Activated CD8-positive, alpha-beta memory T cell treated with anti-CD3 and anti-CD28 coated beads, Interleukin-2, amount 50 U/mL, for 48 hours (primary cell): ENCODE results near the gene KIAA1958.

Experiments
- DNase-seq: peaks from one replicate; pipeline ENCODE4 v3.0.0-alpha.2; 2020

KIAA1958 gene, protein sequence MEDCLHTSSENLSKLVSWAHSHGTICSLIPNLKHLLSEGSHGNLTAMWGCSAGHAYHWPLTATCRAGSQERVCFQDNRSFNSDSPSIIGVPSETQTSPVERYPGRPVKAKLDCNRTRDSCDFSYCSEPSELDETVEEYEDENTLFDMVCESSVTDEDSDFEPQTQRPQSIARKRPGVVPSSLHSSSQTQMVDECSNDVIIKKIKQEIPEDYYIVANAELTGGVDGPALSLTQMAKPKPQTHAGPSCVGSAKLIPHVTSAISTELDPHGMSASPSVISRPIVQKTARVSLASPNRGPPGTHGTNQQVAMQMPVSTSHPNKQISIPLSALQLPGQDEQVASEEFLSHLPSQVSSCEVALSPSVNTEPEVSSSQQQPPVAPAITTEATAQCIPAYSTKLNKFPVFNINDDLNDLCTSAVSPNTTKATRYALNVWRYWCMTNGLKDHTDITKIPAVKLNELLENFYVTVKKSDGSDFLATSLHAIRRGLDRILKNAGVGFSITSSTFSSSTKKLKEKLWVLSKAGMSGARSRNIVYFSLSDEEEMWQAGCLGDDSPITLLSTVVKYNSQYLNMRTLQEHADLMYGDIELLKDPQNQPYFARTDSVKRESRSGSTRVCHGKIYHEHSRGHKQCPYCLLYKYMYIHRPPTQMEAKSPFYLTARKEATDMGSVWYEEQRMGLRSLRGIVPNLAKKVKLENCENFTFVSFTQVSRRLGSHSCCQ

DNA sequence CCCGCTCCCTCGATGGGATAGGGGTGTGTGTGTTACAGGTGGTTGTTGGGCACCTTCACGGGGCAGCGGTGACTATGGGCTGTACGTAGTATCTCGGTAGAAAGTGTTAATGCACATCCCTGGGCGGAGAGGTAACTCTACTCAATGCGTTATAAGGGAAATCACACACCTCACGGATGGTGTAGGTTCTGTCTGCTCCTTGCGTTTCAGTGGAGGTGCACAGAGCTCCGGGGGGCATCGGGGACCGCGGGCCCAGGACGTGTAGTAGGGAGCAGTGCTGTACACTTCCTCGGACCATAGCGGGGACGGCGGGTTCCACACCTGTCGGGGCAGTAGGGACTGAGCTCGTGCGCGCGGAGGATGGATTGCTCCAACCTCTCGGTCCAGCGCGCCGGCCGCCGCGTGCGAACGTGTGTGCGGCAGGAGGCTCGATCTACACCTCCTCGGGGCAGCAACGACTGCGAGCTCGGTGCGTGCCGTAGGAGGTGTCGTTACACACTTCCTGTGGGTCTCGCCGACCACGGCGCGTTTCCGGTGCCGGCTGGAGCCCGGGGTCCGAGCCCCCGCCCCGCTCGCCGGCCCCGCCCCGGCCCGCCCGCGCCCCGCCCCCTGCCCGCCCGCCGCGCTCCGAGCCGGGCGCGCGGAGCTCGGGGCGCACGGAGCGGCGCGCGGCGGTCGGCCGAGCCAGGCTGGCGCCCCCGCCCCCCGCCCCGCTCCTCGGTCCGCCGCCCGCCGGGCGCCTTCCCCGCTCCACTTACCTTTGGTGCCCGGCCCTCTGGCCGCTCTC is at the start of gene KIAA1958:
Gene KIAA1958 (plus strand): TSS at position 607 of the 787 bp plus-strand sequence. CDS start 87,254 bp downstream, outside the sequence.
- peak; percentile 92 for DNase-seq

- no peak for DNase-seq
Measured at GRCh38 chr9:112437406-112437805, 49.2 kb upstream of the KIAA1958 start.

DNA sequence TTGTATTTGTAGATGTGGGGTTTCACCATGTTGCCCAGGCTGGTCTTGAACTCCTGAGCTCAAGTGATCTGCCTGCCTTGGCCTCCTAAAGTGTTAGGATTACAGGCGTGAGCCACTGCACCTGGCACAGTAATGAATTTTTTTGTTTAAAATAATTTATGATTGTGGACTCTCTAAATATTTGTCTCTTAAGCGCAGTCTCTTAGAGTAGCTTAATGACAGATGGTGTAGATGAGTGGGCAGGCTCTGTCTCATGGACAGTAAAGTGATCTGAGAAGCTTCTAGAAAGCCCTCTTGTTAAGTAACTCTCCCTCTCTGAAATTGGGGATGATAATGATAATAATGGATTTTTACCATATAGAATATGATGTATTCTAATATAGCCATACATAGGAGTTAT is 47.5 kb upstream of the KIAA1958 start:
- no peak for DNase-seq

DNA sequence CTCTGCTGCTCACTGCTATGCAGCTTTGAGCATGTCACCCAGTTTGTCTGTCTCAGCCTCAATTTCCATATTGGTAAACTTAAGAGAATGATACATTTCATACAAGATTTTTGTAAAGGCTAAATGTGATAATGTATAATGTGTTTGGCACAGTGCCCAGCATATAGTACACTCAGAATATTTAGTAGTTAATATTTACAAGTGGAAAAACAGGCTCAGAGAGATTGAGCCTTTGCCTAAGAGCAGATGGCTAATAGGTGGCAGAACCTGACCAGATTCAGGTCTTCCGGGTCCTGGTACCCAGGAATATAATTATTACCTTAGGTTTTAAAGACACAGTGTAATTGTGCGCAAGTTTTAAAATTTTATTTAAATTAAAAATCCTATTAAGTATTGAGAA is 46.8 kb upstream of the KIAA1958 start:
- DNase-seq, result no peak

DNA sequence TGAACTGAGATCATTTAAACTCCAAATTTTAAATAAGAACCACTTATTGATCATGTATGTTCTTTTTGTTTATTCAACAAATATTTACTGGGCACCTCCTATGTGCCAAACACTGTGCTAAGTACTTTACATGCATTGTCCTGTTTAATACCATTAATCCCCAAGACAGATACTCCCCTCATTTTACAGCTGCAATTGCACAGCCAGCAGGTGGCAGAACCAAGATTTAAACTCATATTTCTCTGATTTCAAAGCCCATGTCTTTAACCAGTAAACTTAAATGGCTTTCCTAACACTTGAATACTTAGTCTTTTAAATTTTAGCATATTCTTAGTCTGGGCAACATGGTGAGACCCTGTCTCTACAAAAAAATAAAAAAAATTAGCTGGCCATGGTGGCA is 43.4 kb upstream of the KIAA1958 start:
- DNase-seq, result no peak

GRCh38 chr9:112443636-112444035 is 43.0 kb upstream of the KIAA1958 start:
- no peak for DNase-seq

GRCh38 chr9:112445196-112445595 is 41.4 kb upstream of the KIAA1958 start:
- no peak for DNase-seq

DNA sequence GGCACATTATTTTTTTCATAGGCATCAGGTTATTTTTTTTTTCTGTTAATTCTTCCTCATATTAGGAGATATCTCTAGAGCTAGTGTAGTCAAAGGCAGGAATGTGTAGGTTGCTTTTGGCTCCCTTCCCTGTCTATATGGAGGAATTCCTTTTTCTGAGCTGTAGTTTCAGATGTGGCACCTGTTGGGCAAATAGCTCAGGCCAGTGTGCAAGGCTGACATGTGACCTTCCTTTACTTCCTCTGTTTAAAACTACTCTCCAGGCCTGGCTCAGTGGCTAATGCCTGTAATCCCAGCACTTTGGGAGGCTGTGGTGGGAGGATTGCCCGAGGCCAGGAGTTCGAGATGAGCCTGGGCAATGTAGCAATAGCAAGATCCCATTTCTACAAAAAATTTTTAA is 40.5 kb upstream of the KIAA1958 start:
- no peak for DNase-seq

GRCh38 chr9:112446526-112446925 is 40.1 kb upstream of the KIAA1958 start:
- no peak for DNase-seq

DNA sequence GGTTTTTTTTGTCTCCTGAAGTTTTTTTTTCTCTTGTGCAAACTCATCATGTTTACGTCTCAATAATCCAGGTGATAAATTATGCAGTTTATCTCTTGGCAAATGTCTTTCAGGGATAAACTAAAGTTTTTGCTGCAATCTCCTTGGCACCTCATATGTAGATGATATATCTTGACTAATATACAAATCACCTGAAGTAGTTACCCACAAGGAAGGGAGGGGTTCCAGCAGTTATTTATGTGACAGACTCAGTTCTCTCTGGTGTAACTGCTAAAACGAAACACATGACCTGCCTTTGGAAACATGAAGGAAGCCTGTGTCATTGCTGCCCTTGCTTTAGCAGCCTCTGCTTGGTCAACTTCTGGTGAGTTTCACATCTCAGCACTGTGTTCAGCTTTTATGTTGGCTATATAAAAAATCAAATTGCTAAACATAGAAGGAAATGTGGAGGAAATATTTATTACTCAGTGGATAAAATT is 39.3 kb upstream of the KIAA1958 start:
- DNase-seq, result no peak

GRCh38 chr9:112462855-112463254 is 23.8 kb upstream of the KIAA1958 start:
- DNase-seq, result no peak

GRCh38 chr9:112465352-112465751 is 21.3 kb upstream of the KIAA1958 start:
- no peak for DNase-seq

- DNase-seq, result no peak
Measured at GRCh38 chr9:112472996-112473395, 13.6 kb upstream of the KIAA1958 start.

DNA sequence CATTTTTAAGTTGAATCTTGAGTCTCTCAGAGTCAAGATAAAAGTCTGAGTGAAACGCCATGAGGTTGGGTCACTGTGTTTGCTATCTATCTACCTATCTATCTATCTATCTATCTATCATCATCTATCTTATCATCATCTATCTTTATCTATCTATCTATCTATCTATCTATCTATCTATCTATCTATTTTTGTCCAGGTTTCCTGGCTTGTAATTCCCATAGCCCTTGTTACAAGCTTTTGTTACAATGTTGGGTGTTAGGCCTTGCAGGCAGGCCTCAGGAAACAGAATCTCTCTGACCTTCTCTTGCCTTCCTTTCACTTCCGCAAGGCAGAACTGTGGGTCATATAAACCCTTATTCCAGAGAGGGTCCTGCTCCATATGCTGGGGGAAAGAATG is 12.6 kb upstream of the KIAA1958 start:
- no peak for DNase-seq

- no peak for DNase-seq
Measured at GRCh38 chr9:112475318-112475717, 11.3 kb upstream of the KIAA1958 start.

- DNase-seq, result no peak
Measured at GRCh38 chr9:112477330-112477729, 9.3 kb upstream of the KIAA1958 start.

GRCh38 chr9:112479221-112479620 is 7.4 kb upstream of the KIAA1958 start:
- no peak for DNase-seq

GRCh38 chr9:112484607-112485006 is 2.0 kb upstream of the KIAA1958 start:
- DNase-seq, result no peak

DNA sequence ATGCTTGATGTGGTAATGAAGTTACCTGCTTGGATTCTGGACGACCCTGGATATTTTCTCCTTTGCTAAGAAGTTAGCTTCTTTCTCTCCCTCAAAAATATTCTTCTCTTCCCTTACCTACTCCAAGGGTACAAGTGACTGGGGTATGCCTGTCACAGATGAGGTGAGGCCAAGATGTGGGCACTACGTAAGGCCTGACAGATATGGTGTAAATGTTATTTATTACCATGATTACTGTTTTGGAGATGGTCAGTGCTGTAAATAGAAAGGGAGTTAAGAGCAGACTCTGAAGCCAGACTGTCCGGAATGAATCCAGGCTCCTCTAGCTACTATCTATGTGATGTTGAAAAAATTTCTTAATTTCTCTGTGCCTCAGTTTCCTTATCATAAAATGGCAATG is 1.1 kb upstream of the KIAA1958 start:
- no peak for DNase-seq

GRCh38 chr9:112487008-112487798 is 576 bp downstream of the KIAA1958 start:
- DNase-seq, result peak; percentile 79

DNA sequence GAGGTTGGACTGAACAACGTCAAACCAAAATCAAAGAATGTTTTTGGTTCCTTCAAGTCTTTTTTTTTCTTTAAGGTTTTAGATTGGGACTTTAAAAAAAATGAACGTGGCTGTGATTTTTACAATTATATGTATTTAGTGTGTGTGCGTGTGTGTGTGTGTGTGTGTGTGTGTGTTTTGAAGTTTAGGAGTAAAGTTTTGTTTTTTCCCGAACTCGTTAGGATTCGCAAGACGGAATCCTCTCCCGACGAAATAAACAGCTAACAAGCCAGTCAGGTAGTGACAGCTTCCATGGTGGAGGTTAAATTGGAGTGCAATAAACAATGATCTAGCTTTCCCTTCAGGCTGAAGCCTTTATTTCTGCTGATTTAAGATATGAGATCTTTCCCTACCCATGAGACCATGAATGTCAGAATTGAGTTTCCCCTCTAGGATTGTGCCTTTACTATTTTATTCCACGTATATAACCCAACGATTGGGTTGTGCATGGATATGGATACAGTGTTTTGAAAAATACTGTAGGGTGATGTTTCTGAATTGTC is 1.2 kb downstream of the KIAA1958 start:
- DNase-seq, result no peak

- DNase-seq, result no peak
Measured at GRCh38 chr9:112489039-112489546, 2.5 kb downstream of the KIAA1958 start.
